ENCODE results near the gene SYNE2. TPM values are rescaled to one million over a fixed set of nuclear protein-coding genes. Genes with fewer than 3 reads are reported as not detected.
A peak's percentile ranks its signal among the peaks of the same experiment; 100 is the strongest.
"Not testable (repeated sequence)": the region's sequence is repeated elsewhere in the genome, so short reads cannot be mapped to it uniquely, and the experiment has no call there.

Gene SYNE2
- total RNA-seq, 1 donor from 2014 or later = 44.2 TPM

GRCh38 chr14:64005822-64006221, 153.0 kb downstream of the SYNE2 start:
- TF ChIP-seq CTCF (conservative IDR thresholded peaks at IDR 0.05; ENCODE audit: low read depth, low read length) = no peak
- H3K4me3 ChIP-seq (ENCODE audit: low read depth, low read length) = no peak overlapping the region
- DNase-seq (ENCODE audit: low read depth) = peak; percentile 13

- DNase-seq (ENCODE audit: low read depth) = no peak
- no peak for TF ChIP-seq CTCF (conservative IDR thresholded peaks at IDR 0.05; ENCODE audit: low read depth, low read length)
- no peak overlapping the region for H3K4me3 ChIP-seq (ENCODE audit: low read depth, low read length)
These were observed 155.2 kb downstream of the SYNE2 start for GRCh38 chr14:64008016-64008415.

- no peak for TF ChIP-seq CTCF (conservative IDR thresholded peaks at IDR 0.05; ENCODE audit: low read depth, low read length)
- no peak overlapping the region for H3K4me3 ChIP-seq (ENCODE audit: low read depth, low read length)
- DNase-seq (ENCODE audit: low read depth) = no peak
These were observed 159.2 kb downstream of the SYNE2 start for GRCh38 chr14:64012003-64012402.

- no peak overlapping the region for H3K4me3 ChIP-seq (ENCODE audit: low read depth, low read length)
- DNase-seq (ENCODE audit: low read depth) = no peak
- TF ChIP-seq CTCF (conservative IDR thresholded peaks at IDR 0.05; ENCODE audit: low read depth, low read length) = no peak
These were observed 159.9 kb downstream of the SYNE2 start for GRCh38 chr14:64012720-64013119.

- no peak for DNase-seq (ENCODE audit: low read depth)
- no peak overlapping the region for H3K4me3 ChIP-seq (ENCODE audit: low read depth, low read length)
- no peak for TF ChIP-seq CTCF (conservative IDR thresholded peaks at IDR 0.05; ENCODE audit: low read depth, low read length)
These were observed 172.7 kb downstream of the SYNE2 start for GRCh38 chr14:64025479-64025878.

GRCh38 chr14:64026600-64026999, 173.8 kb downstream of the SYNE2 start:
- DNase-seq (ENCODE audit: low read depth) = no peak
- no peak for TF ChIP-seq CTCF (conservative IDR thresholded peaks at IDR 0.05; ENCODE audit: low read depth, low read length)
- no peak overlapping the region for H3K4me3 ChIP-seq (ENCODE audit: low read depth, low read length)

GRCh38 chr14:64035143-64035542, 182.3 kb downstream of the SYNE2 start:
- no peak for TF ChIP-seq CTCF (conservative IDR thresholded peaks at IDR 0.05; ENCODE audit: low read depth, low read length)
- peak; percentile 13 for DNase-seq (ENCODE audit: low read depth)
- no peak overlapping the region for H3K4me3 ChIP-seq (ENCODE audit: low read depth, low read length)

GRCh38 chr14:64037869-64038745, 185.3 kb downstream of the SYNE2 start:
- not testable (repeated sequence) for H3K4me3 ChIP-seq (ENCODE audit: low read depth, low read length); DNase-seq (ENCODE audit: low read depth)
